GM23338 (cell line): Measurements from ENCODE around the gene KCTD10.

Source experiments
- CREB1 ChIP-seq: fragments of 250-450 bp; sonication (Bioruptor Pico); IDR thresholded peaks from 2 replicates; pipeline ENCODE4 v1.5.0; 2020; ENCODE audit warnings: low read depth, mild to moderate bottlenecking, moderate library complexity
- CTCF ChIP-seq, 2 experiments: fragments of 200-600 bp in 1 of 2; sonication (generic) in 1 of 2; conservative IDR thresholded peaks; 2 replicates each; pipeline versions ENCODE4 v1.5.1 to v1.6.1; 2016 to 2017; ENCODE audit warnings: antibody characterized with exemption in 2 of 2, low read depth in 2 of 2, mild to moderate bottlenecking in 2 of 2, moderate library complexity in 1 of 2
- ETS1 ChIP-seq: IDR thresholded peaks from 2 replicates; pipeline ENCODE4 v1.6.1; 2016; ENCODE audit warnings: antibody characterized with exemption
- EZH2 ChIP-seq: fragments of 200-600 bp; sonication (generic); IDR thresholded peaks from one replicate; pipeline ENCODE4 v1.8.0; 2017; ENCODE audit warnings: antibody characterized with exemption, mild to moderate bottlenecking, low read depth; ENCODE audit not compliant: unreplicated experiment
- EZH2phosphoT487 ChIP-seq: fragments of 200-600 bp; sonication (generic); IDR thresholded peaks from one replicate; pipeline ENCODE4 v1.8.1; 2018; ENCODE audit warnings: antibody characterized with exemption; ENCODE audit not compliant: unreplicated experiment
- JUNB ChIP-seq: IDR thresholded peaks from one replicate; pipeline ENCODE4 v1.6.1; 2016; ENCODE audit warnings: antibody characterized with exemption; ENCODE audit not compliant: unreplicated experiment
- NANOG ChIP-seq: IDR thresholded peaks from 2 replicates; pipeline ENCODE4 v1.6.1; 2016; ENCODE audit warnings: antibody characterized with exemption, borderline replicate concordance
- POLR2AphosphoS5 ChIP-seq: IDR thresholded peaks from 2 replicates; pipeline ENCODE4 v1.6.1; 2016; ENCODE audit warnings: antibody characterized with exemption, low read depth
- REST ChIP-seq: IDR thresholded peaks from one replicate; pipeline ENCODE4 v1.6.1; 2018; ENCODE audit warnings: antibody characterized with exemption; ENCODE audit not compliant: unreplicated experiment
- STAT1 ChIP-seq: IDR thresholded peaks from one replicate; pipeline ENCODE4 v1.6.1; 2016; ENCODE audit warnings: antibody characterized with exemption; ENCODE audit not compliant: unreplicated experiment
- ZNF331 ChIP-seq: fragments of 250-450 bp; sonication (Bioruptor Pico); IDR thresholded peaks from 2 replicates; pipeline ENCODE4 v1.5.0; 2020; ENCODE audit warnings: low read depth, mild to moderate bottlenecking, moderate library complexity

- TF ChIP-seq CTCF (conservative IDR thresholded peaks at IDR 0.05; ENCODE audit: low read depth in 2 of 2) (no peak), ZNF331 (no peak), REST (no peak), JUNB (no peak), EZH2 (no peak), POLR2AphosphoS5 (no peak), CREB1 (CRISPR knock-in tag) (no peak), STAT1 (no peak), EZH2phosphoT487 (no peak), ETS1 (no peak), NANOG (no peak)
Observed at GRCh38 chr12:109467978-109468676, 9.0 kb downstream of the KCTD10 start.
